ENCODE measurements around the gene SPINK2.

The SPINK2 gene

DNA sequence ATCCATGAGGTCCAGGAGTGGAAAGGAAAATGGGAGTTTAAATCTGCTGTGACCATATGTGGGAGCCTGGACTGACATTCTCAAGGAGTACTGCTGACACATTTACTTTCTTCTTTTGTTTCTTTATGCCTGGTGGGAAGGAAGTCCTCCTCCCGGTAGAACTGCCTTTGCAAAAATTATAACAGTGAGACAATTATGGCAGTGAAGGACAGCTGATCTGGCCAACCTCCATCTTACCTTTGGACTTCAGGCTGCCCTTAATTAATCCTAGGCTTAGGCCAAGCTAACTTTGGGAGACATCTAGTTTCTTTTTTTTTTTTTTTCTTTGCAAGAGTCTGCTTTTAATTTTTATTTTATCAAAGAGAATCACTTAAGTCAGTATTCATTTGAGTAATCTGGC, 61.3 kb downstream of the SPINK2 start:
- Histone ChIP-seq H3K9me3 (ENCODE audit: control insufficient read depth, low read length) (no peaks in the 10 kb centered on the region), H2AFZ (no peak overlapping the region), H3K4me2 (ENCODE audit: low read length) (no peak overlapping the region), H3K27me3 (ENCODE audit: control insufficient read depth, insufficient read depth, low read length) (no peaks in the 10 kb centered on the region), H3K9ac (no peak overlapping the region), H3K4me1 (no peaks in the 10 kb centered on the region), H3K79me2 (no peaks in the 10 kb centered on the region), H3K27ac (no peak overlapping the region), H3K4me3 (ENCODE audit: low read depth, low read length) (no peak overlapping the region), H3K36me3 (ENCODE audit: control insufficient read depth, insufficient read depth, low read length) (no peaks in the 10 kb centered on the region)
- TF ChIP-seq, protein P1, sequence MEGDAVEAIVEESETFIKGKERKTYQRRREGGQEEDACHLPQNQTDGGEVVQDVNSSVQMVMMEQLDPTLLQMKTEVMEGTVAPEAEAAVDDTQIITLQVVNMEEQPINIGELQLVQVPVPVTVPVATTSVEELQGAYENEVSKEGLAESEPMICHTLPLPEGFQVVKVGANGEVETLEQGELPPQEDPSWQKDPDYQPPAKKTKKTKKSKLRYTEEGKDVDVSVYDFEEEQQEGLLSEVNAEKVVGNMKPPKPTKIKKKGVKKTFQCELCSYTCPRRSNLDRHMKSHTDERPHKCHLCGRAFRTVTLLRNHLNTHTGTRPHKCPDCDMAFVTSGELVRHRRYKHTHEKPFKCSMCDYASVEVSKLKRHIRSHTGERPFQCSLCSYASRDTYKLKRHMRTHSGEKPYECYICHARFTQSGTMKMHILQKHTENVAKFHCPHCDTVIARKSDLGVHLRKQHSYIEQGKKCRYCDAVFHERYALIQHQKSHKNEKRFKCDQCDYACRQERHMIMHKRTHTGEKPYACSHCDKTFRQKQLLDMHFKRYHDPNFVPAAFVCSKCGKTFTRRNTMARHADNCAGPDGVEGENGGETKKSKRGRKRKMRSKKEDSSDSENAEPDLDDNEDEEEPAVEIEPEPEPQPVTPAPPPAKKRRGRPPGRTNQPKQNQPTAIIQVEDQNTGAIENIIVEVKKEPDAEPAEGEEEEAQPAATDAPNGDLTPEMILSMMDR (IDR thresholded peaks at IDR 0.05), result no peak

Measured in parathyroid adenoma (tissue), 2 donors.